ENCODE measurements around the gene FRAS1. TPM values are rescaled to one million over a fixed set of nuclear protein-coding genes. Genes with fewer than 3 reads are reported as not detected.

The FRAS1 gene
- total RNA-seq, 2 experiments from 2014 or later = not detected

DNA sequence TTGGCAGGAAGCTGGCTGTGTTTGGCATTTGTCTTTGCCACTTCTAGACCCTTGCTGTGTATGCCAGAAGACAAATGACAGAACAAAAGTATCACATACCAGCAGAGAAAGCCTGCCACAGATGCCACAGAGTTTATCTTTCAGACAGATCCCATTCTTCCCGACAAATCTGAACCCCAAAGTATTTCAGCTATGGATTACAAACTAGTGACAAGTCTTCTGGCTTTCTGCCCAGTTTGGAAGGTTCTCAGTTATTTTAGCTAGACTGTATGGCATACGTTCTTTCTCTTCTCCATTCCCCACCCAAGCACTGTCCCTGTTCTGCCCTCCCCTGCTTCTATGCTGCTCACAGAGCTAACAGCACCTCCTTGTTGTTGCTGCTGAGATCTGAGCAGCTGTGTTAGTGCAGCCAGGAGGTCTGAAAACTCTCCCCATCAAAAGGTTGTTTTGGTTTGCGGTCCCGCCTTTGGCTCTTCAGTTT lies 236.7 kb downstream of the FRAS1 start:
- intact Hi-C loops (cut with DNase I, micrococcal nuclease) = no loop called here
- no peaks in the 10 kb centered on the region for H3K36me3 Mint-ChIP-seq (ENCODE audit: low read depth)
- no peak overlapping the region for H3K27ac Mint-ChIP-seq
- no peaks in the 10 kb centered on the region for H3K9me3 Mint-ChIP-seq
- DNase-seq (no peak), ATAC-seq (ENCODE audit: poor library complexity) (no peak)
- H3K27me3 Mint-ChIP-seq = peaks cover 11% of the 10 kb centered on the region
- H3K36me3 ChIP-seq (ENCODE audit: insufficient read depth, low read length) = no peaks in the 10 kb centered on the region
- no peak overlapping the region for H3K27ac ChIP-seq (ENCODE audit: low read depth in 1 of 2, low read length in 2 of 2)
- H3K4me1 Mint-ChIP-seq (ENCODE audit: low read depth) = no peaks in the 10 kb centered on the region
- no peak overlapping the region for H3K4me3 ChIP-seq (ENCODE audit: low read length)
- H3K27me3 ChIP-seq (ENCODE audit: control insufficient read depth in 1 of 2, insufficient read depth in 2 of 2, low read length in 2 of 2) = peaks cover 0 to 5% of the 10 kb centered on the region in 2 experiments
- ChIA-PET POLR2A (no interaction called here), CTCF (no interaction called here)
- H3K4me1 ChIP-seq (ENCODE audit: insufficient read depth, low read length) = no peaks in the 10 kb centered on the region
- H3K9me3 ChIP-seq (ENCODE audit: control insufficient read depth in 1 of 2, insufficient read depth in 1 of 2, low read length in 2 of 2) = no peaks in the 10 kb centered on the region
- TF ChIP-seq, protein P1, sequence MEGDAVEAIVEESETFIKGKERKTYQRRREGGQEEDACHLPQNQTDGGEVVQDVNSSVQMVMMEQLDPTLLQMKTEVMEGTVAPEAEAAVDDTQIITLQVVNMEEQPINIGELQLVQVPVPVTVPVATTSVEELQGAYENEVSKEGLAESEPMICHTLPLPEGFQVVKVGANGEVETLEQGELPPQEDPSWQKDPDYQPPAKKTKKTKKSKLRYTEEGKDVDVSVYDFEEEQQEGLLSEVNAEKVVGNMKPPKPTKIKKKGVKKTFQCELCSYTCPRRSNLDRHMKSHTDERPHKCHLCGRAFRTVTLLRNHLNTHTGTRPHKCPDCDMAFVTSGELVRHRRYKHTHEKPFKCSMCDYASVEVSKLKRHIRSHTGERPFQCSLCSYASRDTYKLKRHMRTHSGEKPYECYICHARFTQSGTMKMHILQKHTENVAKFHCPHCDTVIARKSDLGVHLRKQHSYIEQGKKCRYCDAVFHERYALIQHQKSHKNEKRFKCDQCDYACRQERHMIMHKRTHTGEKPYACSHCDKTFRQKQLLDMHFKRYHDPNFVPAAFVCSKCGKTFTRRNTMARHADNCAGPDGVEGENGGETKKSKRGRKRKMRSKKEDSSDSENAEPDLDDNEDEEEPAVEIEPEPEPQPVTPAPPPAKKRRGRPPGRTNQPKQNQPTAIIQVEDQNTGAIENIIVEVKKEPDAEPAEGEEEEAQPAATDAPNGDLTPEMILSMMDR (IDR thresholded peaks at IDR 0.05) = no peak
- H3K4me3 Mint-ChIP-seq = no peak overlapping the region

DNA sequence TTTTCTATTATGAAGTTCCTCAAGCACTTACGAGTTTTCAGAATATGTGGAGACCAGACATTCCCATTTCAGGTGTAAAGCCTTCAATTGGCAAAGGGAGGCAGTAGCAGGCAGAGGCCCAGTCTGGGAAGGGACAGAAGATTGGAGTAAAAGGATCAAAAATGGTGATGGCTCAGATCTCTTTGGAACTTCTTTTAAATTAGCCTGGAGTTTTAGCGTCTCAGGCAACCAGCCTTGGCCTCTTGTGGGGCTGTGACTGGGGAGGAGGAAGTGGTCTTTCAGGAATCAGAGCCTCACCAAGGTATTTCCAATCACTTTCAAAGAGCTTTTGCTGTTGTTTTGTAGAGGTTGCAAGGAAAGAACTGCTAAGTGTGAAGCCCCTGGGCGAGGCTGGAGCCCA lies 239.1 kb downstream of the FRAS1 start:
- intact Hi-C loops (cut with DNase I, micrococcal nuclease) = no loop called here
- H3K36me3 Mint-ChIP-seq (ENCODE audit: low read depth) = no peaks in the 10 kb centered on the region
- Histone ChIP-seq H3K4me3 (ENCODE audit: low read length) (no peak overlapping the region), H3K27ac (ENCODE audit: low read depth in 1 of 2, low read length in 2 of 2) (no peak overlapping the region), H3K9me3 (ENCODE audit: control insufficient read depth in 1 of 2, insufficient read depth in 1 of 2, low read length in 2 of 2) (no peaks in the 10 kb centered on the region), H3K36me3 (ENCODE audit: insufficient read depth, low read length) (no peaks in the 10 kb centered on the region), H3K4me1 (ENCODE audit: insufficient read depth, low read length) (no peaks in the 10 kb centered on the region), H3K27me3 (ENCODE audit: control insufficient read depth in 1 of 2, insufficient read depth in 2 of 2, low read length in 2 of 2) (peaks cover 0 to 4% of the 10 kb centered on the region in 2 experiments)
- TF ChIP-seq, protein P1 (IDR thresholded peaks at IDR 0.05) = no peak
- no peak for ATAC-seq (ENCODE audit: poor library complexity)
- no peaks in the 10 kb centered on the region for H3K4me1 Mint-ChIP-seq (ENCODE audit: low read depth)
- no peak overlapping the region for H3K27ac Mint-ChIP-seq
- ChIA-PET CTCF (no interaction called here), POLR2A (no interaction called here)
- no peaks in the 10 kb centered on the region for H3K9me3 Mint-ChIP-seq
- H3K27me3 Mint-ChIP-seq = peaks cover 13% of the 10 kb centered on the region
- no peak overlapping the region for H3K4me3 Mint-ChIP-seq
- no peak for DNase-seq

DNA sequence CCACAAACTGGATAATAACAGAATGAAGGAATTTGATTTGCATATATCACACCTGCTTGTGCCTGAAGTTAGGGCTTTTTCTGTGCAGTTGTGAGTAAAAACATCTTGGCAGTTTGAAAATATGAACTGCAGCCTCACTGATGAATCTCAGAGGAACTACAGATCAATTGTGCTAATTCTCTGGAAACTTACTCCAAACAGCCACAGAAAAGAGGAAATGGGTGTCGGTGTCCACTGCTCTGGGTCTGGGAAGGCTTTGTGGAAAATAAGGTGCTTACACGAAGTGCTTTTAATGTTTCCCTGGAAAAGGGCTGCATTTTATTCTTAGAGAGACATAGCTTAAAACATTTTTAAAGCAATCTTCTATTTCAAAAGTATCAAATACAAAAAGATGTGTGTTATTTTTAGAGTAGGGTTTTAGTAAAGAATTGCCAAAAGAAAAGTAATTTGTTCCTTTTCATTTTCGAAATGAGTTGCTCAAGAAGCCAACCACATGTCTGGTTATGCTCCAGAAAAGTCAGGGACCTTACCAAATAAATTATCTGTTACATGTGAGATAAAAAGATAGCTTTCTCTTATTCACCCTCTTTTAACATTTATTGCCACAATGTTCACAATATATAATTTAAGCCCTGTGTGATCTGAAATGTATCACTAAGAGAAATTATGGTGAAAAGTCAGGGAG lies 240.1 kb downstream of the FRAS1 start:
- no peaks in the 10 kb centered on the region for H3K9me3 Mint-ChIP-seq
- ATAC-seq (ENCODE audit: poor library complexity) (no peak), DNase-seq (no peak)
- H3K27me3 Mint-ChIP-seq = peaks cover 13% of the 10 kb centered on the region
- CTCF ChIA-PET = no interaction called here
- TF ChIP-seq, protein P1 (IDR thresholded peaks at IDR 0.05) = no peak
- no peaks in the 10 kb centered on the region for H3K9me3 ChIP-seq (ENCODE audit: control insufficient read depth in 1 of 2, insufficient read depth in 1 of 2, low read length in 2 of 2)
- H3K27ac Mint-ChIP-seq = no peak overlapping the region
- H3K27ac ChIP-seq (ENCODE audit: low read depth in 1 of 2, low read length in 2 of 2) = no peak overlapping the region
- H3K4me3 ChIP-seq (ENCODE audit: low read length) = no peak overlapping the region
- intact Hi-C loops (cut with DNase I, micrococcal nuclease) = no loop called here
- no peak overlapping the region for H3K4me3 Mint-ChIP-seq
- H3K4me1 Mint-ChIP-seq (ENCODE audit: low read depth) = no peaks in the 10 kb centered on the region
- H3K27me3 ChIP-seq (ENCODE audit: control insufficient read depth in 1 of 2, insufficient read depth in 2 of 2, low read length in 2 of 2) = no peaks in the 10 kb centered on the region
- no peaks in the 10 kb centered on the region for H3K36me3 Mint-ChIP-seq (ENCODE audit: low read depth)
- H3K36me3 ChIP-seq (ENCODE audit: insufficient read depth, low read length) = no peaks in the 10 kb centered on the region
- POLR2A ChIA-PET = no interaction called here
- H3K4me1 ChIP-seq (ENCODE audit: insufficient read depth, low read length) = no peaks in the 10 kb centered on the region

All from CD4-positive, alpha-beta T cell (primary cell).